HG03439 (cell line): ENCODE measurements around the gene DCTN2.
"Not testable (repeated sequence)": the region's sequence is repeated elsewhere in the genome, so short reads cannot be mapped to it uniquely, and the experiment has no call there.

Experiments used
- ATAC-seq: cut with Tn5 transposase; IDR thresholded peaks from one replicate; pipeline ENCODE4 v1.9.1; 2021; ENCODE audit warnings: mild to moderate bottlenecking, moderate library complexity; ENCODE audit not compliant: unreplicated experiment

Gene DCTN2

DNA sequence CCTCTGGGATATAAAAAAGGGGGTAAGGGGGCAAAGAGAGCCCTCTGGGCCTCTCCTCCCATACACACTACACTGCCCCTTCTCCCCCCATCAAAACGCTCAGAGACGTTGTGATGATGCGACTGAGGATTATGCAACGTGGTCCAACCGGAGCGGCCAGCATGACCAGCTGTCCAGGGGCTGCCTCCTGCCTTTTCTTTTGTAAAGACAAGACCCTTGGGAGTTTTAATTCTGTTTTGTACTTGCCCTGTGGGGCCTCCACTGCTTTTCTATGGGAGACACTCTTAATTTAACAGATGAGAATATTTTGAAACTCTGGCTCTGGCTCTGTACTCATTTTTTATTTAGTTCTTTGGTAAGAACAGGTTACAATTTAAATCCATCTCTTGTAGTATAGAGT is 17.2 kb downstream of the DCTN2 start:
- no peak for ATAC-seq

DNA sequence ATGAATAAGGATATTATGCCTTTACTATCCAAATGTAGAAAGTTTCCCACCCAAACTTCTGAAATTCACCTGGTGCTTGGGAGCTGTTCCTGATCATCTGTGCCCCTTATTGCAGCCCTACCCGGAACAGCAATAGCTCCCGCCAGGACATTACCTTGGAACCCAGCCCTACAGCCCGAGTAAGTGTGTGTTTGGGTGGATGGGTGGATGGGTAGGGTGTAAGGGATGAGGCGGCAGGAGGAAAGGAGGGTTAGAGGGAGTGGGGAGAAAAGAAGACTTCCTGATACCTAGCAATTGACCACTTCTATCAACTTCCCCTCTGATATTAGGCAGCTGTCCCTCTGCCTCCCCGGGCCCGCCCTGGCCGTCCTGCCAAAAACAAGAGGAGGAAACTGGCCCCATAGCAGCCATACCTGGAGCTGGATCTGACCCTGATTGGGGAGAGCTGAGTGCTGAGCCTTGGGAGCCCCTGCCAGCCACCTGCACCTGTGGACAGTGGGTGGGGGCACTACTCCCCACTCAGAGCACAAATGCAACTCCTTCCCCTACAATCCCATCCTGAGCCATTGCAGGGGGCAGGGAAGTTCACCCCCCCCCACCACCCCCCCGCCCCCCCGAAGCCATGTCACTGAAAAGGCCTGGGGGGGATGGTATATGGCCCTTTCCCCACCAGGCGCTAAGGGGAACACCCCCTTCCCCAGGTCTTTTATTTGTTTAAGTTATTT is 18.0 kb downstream of the DCTN2 start:
- no peak for ATAC-seq

DNA sequence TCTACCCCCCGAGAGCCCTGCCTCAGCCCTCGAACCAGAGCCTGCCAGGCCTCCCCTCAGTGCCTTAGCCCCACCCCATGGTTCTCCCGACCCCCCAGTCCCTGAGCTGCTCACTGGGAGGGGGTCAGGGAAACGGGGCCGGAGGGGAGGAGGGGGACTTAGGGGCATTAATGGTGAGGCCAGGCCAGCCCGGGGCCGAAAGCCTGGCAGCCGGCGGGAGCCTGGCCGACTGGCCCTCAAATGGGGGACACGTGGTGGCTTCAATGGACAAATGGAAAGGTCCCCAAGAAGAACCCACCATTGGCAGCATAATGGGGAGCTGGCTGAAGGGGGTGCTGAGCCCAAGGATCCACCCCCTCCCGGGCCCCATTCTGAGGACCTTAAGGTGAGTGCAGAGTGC is 18.8 kb downstream of the DCTN2 start:
- no peak for ATAC-seq

DNA sequence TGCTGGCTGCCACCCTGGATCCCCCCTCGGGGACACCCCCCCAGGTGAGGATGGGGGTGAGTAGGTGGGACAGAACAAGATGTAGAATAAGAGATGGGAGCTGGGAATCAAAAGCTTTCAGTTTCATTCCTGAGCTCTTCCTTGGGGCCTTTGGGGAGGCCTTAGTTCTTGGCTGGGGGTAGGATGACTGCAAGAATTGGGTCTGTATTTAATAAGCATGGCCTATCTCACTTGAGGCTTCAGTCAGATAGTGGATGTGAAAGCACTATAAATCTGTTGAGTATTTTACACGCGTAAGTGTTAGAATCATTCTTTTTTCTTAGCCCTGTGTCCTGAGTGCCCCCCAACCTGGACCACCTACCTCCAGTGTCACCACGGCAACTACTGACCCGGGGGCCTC is 19.8 kb downstream of the DCTN2 start:
- no peak for ATAC-seq

- ATAC-seq: no peak
Measured at GRCh38 chr12:57526477-57527126, 20.4 kb downstream of the DCTN2 start.

- ATAC-seq: no peak
Measured at GRCh38 chr12:57525615-57526383, 21.2 kb downstream of the DCTN2 start.

- no peak for ATAC-seq
Measured at GRCh38 chr12:57524814-57525614, 22.0 kb downstream of the DCTN2 start.

DNA sequence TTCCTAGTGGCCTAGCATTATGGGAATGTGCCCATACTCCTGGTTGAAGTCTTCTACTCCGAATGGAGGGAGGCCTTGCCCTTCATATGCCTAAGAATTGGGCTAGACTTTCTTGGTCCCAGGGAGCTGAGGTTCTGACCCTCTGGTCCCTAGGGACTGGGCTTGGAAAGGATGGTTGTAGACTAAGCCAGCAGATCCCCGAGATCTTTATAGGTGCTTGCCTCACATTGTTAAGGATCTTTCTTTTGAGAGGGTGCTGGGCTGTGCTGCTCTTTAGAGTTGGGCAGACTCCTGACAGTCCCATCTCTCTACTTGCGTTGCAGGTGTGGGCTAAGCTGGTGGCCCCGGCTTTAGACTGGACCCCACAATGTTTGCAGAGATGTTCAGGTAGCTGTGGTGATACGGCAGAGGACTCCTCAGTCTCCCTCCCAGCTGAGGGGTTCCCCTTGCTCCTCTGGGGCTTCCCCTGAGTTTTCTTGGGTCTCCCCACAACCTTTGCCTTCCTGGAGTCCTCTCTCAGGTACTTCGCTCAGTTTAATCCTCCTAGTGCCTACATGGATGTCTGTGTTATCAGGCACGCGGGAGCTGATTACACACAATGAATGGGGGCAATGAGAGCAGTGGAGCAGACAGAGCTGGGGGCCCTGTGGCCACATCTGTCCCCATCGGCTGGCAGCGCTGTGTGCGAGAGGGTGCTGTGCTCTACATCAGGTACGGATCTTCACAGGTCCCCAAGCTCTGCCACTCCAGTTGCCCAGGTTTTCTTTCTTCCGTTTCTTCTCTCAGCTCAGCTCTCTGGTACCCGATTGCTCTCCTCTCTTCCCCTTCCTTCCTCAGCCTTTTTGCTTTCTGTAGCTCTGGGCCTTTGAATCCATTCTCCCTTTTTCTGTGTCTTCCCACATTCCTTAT is 23.0 kb downstream of the DCTN2 start:
- no peak for ATAC-seq

DNA sequence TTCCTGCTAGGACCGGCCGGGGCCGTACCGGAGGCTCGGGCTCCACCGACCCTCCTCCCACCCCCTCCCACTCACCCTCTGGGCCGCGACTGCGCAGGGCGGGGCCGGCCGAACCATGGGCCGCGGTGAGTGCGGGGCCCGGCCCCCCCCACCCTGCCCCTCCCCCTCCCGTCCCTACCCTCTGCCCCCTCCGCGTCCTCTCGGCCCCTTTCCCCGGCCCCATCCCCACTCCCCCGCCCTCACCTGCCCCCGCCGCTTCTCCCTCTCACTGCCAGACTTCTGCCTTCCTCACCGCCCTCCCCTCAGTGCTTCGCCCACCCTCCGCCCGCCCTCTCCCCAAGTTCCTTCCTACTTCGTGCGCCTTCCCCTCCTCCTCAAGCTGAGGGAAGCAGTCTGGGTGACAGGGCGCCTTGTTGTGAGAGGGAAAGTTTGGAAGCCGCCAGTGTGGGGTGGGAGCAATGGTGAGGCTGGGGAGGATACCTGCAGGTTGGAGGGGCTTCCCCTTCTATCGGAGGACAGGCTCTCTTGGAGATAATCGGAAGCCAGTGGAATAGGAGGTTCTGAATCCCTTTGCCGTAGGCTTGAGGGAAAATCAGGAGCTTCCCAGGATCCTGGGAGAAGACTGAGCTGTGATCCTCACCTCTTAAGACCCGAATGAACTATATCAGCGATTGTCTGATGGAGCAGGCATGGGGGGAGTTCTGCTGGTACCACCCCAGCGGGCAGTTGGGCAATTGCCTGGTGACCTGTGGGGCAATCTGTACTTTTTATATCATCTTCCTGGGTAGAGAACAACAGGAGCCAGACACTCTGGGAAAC is 23.9 kb downstream of the DCTN2 start:
- no peak for ATAC-seq

- ATAC-seq: peak; percentile 43
Measured at GRCh38 chr12:57522011-57522886, 24.7 kb downstream of the DCTN2 start, which contains the start of gene MBD6. MBD6 (plus strand) TSS chr12:57522824; CDS start chr12:57524304, 1,480 bp downstream.

DNA sequence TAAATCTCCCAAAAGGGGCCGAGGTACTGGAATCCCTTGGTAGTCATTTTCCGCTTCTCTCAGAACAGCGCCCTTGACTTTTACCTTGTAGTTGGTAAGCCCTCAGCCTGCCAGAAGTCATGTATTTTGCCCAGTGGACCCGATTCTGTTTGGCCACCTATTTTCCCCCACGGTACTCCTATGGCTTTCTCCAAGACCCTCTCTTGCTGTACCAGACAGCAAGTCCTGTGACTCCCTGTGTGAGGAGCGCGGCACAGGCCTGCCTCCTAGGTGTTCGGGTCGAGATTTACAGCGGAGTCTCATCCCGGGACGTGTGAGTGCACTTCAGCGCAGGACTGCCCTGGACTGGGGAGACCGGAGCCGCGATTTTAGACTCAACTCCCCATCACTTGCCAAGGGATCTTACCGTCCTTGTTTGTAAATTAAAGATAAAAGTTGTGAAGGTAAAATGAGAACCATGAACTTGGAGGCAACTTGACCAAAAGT is 25.4 kb downstream of the DCTN2 start:
- no peak for ATAC-seq

DNA sequence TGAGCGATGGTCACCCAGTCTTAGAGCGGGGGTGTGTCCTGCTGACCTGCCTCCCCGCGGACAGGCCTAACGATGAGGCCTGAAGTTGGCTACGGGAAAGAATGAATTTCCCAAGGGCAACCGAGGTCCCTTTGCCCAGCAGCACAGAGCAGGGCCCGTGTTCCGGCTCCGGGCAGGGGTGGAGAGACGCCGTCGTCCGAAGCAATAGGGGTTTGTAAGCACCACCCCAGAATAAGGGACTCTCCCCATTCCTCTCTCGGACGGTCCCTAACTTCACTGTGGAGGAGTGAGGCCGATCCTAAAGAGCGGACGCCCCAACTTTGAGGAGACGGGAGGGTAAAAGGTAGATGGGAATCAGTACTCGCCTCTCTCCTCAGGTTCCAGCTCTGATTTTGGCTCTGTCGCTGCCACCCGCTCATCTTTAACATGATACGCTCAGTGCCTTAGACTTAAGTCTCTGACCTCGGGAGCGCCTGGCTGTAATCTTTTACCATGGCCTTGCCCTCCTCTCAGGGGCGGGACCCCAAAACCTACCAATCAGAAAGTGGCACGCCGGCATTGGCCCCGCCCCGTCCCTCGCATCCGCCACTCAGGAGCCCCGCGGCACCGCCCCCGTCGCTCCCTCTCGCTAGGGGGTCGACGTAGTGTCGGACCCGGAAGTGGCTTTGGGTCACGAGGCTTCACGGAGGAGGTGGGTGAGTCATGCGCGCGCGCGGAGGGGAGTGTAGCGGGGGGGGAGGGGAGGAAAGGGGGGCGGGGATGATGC is 26.8 kb downstream of the DCTN2 start, which contains the start of gene DDIT3:
Gene DDIT3, minus strand, starts transcription at position 462 of the 766 bp plus-strand sequence. CDS start 3,108 bp downstream, outside the sequence.
- ATAC-seq: peak; percentile 52

DNA sequence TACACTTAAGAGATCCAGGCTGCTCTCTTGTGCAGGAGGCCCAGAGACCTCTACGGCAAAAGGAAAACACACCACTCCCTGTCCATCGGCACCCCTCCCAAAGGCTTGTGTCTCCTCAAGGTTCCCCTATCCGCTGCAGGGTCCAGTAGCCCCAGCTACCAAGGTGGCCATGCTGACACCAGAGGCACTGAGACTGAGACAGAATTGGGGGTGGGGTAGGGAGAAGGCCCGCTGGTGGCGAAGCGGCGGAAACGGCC is 27.3 kb downstream of the DCTN2 start:
- no peak for ATAC-seq

DNA sequence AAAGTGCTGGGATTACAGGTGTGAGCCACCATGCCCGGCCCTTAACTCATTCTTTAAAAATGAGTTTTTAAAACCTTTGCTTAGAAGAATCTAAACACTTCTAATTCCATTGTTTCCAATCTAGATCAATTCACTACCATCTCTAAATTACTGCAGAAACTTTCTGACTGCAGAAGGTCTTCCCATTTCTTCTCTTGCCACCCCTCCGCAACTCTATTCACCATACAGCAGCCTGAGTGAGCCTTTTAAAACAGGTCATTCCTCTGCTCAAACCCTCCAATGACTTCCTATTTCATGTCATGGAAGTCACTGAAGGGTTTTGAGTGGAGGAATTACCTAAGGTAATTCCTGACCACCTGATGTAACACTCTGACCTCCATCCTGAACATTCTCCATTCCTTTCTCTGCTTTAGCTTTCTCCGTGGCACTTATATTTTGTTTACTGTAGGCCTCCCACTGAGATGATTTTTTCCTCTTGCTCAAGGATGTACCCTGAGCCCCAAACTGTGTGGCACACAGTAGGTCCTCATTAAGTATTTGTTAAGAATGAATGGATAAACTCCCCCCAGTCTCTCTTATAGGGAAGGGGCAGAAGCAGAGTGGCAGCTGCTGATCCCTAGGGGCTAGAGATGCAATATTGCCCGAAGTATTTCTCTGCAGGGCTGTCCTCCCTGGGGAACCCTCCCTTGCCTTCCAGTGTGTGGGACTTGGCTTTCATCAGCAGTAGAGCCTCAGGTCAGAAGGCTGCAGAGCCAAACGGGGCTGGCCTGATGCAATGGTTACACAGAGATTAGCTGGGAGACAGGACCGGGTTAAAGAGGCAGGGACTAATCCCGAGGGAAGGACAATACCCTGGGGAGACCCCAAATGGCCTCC is 27.8 kb downstream of the DCTN2 start:
- no peak for ATAC-seq

DNA sequence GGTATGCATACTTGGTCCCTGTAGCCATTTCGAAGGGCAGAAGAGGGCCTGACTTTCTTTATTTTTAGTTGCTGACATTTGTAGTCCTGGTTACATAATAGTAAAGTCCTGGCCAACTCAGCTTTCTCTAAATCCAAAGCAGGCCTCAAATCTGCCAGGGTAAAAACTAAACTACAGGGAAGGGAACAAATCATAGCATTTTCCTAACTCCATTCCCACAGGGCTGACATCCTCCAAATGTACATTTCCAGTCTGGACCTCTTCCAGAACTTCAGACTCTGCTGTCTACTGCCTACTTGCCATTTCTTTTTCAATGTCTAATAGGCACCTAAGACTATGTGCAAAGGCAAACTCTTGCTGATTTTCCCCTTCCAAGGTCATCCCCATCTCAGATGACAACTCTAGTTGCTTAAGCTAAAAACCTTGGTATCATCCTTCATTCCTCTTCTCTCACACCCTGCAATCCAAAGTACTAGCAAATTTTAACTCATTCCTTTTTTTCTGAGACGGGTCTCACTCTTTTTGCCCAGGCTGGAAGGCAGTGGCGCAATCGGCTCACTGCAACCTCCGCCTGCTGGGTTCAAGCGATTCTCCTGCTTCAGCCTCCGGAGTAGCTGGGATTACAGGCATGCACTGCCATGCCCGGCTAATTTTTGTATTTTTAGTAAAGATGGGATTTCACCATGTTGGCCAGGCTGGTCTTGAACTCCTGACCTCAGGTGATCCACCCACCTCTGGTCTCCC is 28.6 kb downstream of the DCTN2 start:
- no peak for ATAC-seq

- ATAC-seq: not testable (repeated sequence)
Measured at GRCh38 chr12:57517718-57518117, 29.3 kb downstream of the DCTN2 start.
